ENCODE data around the gene AKAP8L.

Gene AKAP8L

DNA sequence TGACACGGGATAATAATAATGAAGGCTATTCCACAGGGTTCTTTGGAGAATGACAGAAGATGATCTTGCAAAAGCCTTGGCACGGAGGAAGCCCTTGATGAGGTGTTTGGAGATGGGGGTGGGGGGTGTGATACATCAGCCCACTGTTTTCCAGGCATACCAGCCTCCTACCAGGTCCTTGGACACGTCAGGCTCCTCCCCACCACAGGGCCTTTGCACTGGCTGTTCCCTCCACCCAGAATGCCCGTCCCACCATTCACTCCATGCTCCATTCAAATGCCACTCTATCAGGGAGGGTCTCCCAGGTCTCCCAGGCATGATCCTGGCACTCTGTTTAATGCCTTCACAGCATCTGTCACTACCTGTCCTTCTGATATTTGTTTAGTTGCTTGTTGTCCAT, 28.3 kb upstream of the AKAP8L start:
- Histone ChIP-seq H3F3A (ENCODE audit: low read depth) (peaks cover 13% of the 10 kb centered on the region; the same call in 1 of the 2 replicates), H3K4me1 (ENCODE audit: insufficient read depth, low read length, poor library complexity, severe bottlenecking) (no peaks in the 10 kb centered on the region), H3K36me3 (ENCODE audit: insufficient read depth, low read length) (no peaks in the 10 kb centered on the region), H3K4me3 (ENCODE audit: low read length, poor library complexity, severe bottlenecking) (no peak overlapping the region), H3K27me3 (ENCODE audit: insufficient read depth, low read length, poor library complexity, severe bottlenecking) (no peaks in the 10 kb centered on the region), H3K9me3 (ENCODE audit: insufficient read depth, low read depth, low read length) (no peaks in the 10 kb centered on the region), H3K9ac (ENCODE audit: low read depth, low read length, poor library complexity, severe bottlenecking) (no peak overlapping the region), H2AFZ (ENCODE audit: low read length) (no peak overlapping the region), H3K4me2 (ENCODE audit: low read depth, low read length, poor library complexity, severe bottlenecking) (no peak overlapping the region), H4K20me1 (ENCODE audit: insufficient read depth, low read length, poor library complexity, severe bottlenecking) (no peaks in the 10 kb centered on the region), H3K9me2 (replicated peaks; ENCODE audit: low read depth, low read length) (no peaks in the 10 kb centered on the region), H3K79me2 (ENCODE audit: insufficient read depth, low read length) (no peaks in the 10 kb centered on the region)
- TF ChIP-seq, protein P1, sequence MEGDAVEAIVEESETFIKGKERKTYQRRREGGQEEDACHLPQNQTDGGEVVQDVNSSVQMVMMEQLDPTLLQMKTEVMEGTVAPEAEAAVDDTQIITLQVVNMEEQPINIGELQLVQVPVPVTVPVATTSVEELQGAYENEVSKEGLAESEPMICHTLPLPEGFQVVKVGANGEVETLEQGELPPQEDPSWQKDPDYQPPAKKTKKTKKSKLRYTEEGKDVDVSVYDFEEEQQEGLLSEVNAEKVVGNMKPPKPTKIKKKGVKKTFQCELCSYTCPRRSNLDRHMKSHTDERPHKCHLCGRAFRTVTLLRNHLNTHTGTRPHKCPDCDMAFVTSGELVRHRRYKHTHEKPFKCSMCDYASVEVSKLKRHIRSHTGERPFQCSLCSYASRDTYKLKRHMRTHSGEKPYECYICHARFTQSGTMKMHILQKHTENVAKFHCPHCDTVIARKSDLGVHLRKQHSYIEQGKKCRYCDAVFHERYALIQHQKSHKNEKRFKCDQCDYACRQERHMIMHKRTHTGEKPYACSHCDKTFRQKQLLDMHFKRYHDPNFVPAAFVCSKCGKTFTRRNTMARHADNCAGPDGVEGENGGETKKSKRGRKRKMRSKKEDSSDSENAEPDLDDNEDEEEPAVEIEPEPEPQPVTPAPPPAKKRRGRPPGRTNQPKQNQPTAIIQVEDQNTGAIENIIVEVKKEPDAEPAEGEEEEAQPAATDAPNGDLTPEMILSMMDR (conservative IDR thresholded peaks at IDR 0.05; ENCODE audit: low read length), result no peak
- no peak for TF ChIP-seq EZH2phosphoT487 (IDR thresholded peaks at IDR 0.05; ENCODE audit: borderline replicate concordance)

DNA sequence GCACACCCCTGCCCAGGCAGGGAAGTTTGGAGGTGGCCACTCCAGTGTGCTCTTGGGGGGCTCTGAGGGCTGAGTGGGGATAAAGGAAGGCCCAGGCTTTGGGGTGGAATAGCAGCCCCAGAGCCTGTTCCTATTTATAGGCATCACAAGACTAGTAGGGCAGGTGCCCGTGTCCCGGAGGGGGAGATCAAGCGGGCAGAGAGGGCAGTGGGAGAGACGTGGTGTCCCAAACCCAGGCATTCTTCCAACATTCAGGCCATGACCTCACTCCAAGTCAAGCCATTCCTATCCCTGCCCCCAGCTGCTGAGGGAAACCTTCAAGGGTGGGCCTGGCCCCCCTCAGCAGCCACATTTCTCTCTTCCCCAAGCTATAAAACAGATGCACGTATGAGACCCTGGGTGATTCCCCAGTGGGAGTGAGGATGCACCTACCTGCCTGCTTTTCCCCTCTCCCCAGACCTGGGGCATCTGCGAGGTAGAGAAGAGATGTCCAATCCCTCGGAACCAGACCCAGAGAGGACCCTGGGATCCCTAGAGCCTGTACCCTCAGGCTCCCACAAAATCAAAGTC, 27.1 kb upstream of the AKAP8L start:
- no peaks in the 10 kb centered on the region for H3K36me3 ChIP-seq (ENCODE audit: insufficient read depth, low read length)
- H3K9me3 ChIP-seq (ENCODE audit: insufficient read depth, low read depth, low read length), result no peaks in the 10 kb centered on the region
- no peaks in the 10 kb centered on the region for H3K27me3 ChIP-seq (ENCODE audit: insufficient read depth, low read length, poor library complexity, severe bottlenecking)
- H3K4me1 ChIP-seq (ENCODE audit: insufficient read depth, low read length, poor library complexity, severe bottlenecking), result no peaks in the 10 kb centered on the region
- H3K4me2 ChIP-seq (ENCODE audit: low read depth, low read length, poor library complexity, severe bottlenecking), result no peak overlapping the region
- TF ChIP-seq EZH2phosphoT487 (IDR thresholded peaks at IDR 0.05; ENCODE audit: borderline replicate concordance), result no peak
- TF ChIP-seq, protein P1 (conservative IDR thresholded peaks at IDR 0.05; ENCODE audit: low read length), result no peak
- H4K20me1 ChIP-seq (ENCODE audit: insufficient read depth, low read length, poor library complexity, severe bottlenecking), result no peaks in the 10 kb centered on the region
- no peak overlapping the region for H3K9ac ChIP-seq (ENCODE audit: low read depth, low read length, poor library complexity, severe bottlenecking)
- peaks cover 3% of the 10 kb centered on the region; the same call in 1 of the 2 replicates for H3F3A ChIP-seq (ENCODE audit: low read depth)
- no peak overlapping the region for H3K4me3 ChIP-seq (ENCODE audit: low read length, poor library complexity, severe bottlenecking)
- no peak overlapping the region for H2AFZ ChIP-seq (ENCODE audit: low read length)
- no peaks in the 10 kb centered on the region for H3K79me2 ChIP-seq (ENCODE audit: insufficient read depth, low read length)
- H3K9me2 ChIP-seq (replicated peaks; ENCODE audit: low read depth, low read length), result no peaks in the 10 kb centered on the region

DNA sequence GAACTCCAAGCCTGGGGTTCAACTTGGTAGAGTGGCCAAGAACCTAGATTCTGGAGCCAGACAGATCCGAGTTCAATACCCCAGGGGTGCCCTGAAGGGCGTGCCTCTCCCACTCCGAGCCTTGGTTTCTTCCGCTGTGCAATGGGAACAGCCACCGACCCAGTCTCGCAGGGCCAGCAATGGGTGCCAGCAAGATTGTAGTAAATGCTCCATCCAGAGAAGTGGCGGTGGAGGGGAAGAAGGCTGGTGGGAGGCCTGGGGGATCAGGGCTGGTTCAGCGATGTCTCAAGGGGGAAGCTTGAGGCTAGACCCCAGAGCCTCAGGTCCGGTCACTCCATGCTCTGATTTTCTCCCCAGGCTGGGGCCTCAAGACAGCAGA, 26.4 kb upstream of the AKAP8L start:
- Histone ChIP-seq H4K20me1 (ENCODE audit: insufficient read depth, low read length, poor library complexity, severe bottlenecking) (no peaks in the 10 kb centered on the region), H3K9me2 (replicated peaks; ENCODE audit: low read depth, low read length) (no peaks in the 10 kb centered on the region), H3K4me1 (ENCODE audit: insufficient read depth, low read length, poor library complexity, severe bottlenecking) (no peaks in the 10 kb centered on the region), H3K27me3 (ENCODE audit: insufficient read depth, low read length, poor library complexity, severe bottlenecking) (no peaks in the 10 kb centered on the region), H3K79me2 (ENCODE audit: insufficient read depth, low read length) (no peaks in the 10 kb centered on the region), H3F3A (ENCODE audit: low read depth) (no peaks in the 10 kb centered on the region), H2AFZ (ENCODE audit: low read length) (no peak overlapping the region), H3K9me3 (ENCODE audit: insufficient read depth, low read depth, low read length) (no peaks in the 10 kb centered on the region), H3K36me3 (ENCODE audit: insufficient read depth, low read length) (no peaks in the 10 kb centered on the region), H3K4me3 (ENCODE audit: low read length, poor library complexity, severe bottlenecking) (no peak overlapping the region), H3K9ac (ENCODE audit: low read depth, low read length, poor library complexity, severe bottlenecking) (no peak overlapping the region), H3K4me2 (ENCODE audit: low read depth, low read length, poor library complexity, severe bottlenecking) (no peak overlapping the region)
- no peak for TF ChIP-seq EZH2phosphoT487 (IDR thresholded peaks at IDR 0.05; ENCODE audit: borderline replicate concordance)
- TF ChIP-seq, protein P1 (conservative IDR thresholded peaks at IDR 0.05; ENCODE audit: low read length), result no peak

Data from Loucy (cell line).